GM21717 (cell line): ENCODE data around the gene TRIM37.
"Not testable (repeated sequence)": the region's sequence is repeated elsewhere in the genome, so short reads cannot be mapped to it uniquely, and the experiment has no call there.

Experiments used
- ATAC-seq: cut with Tn5 transposase; IDR thresholded peaks from one replicate; pipeline ENCODE4 v1.9.1; 2021; ENCODE audit warnings: mild to moderate bottlenecking, moderate library complexity; ENCODE audit not compliant: unreplicated experiment

TRIM37 gene

DNA sequence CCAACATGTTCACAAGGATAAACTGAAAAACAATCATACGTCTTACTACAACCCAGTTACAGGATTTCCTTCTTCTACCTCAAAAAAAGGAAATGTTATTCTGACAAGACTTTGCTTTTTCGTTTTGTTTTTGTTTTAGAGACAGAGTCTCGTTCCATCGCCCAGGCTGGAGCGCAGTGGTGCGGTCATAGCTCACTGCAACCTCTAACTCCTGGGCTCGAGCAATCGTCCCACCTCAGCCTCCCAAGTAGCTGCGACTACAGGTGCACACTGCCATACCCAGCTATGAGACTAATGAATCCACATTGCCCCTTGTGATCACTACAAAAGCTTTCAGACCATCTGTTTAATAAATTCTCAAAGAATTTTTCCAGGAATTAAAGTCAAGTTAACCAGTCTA is 8.8 kb upstream of the TRIM37 start:
- no peak for ATAC-seq

DNA sequence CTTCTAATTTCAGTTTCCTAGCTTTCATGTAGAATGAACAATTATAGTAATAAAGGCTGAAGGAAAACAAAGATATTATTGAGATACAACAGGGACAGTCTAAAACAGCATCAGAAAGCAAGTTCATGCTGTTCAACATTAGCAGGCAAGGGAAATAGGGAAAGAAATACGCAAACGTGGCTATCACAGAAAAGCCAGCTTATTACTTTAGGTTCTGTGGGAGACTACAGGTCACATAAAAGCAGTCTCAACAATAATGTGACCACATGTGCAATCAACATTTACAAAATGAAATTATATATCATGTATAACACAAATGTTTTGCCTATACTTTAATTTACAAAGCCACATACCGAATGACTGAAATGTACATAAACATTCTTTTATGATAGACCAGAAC is 4.9 kb upstream of the TRIM37 start:
- no peak for ATAC-seq

DNA sequence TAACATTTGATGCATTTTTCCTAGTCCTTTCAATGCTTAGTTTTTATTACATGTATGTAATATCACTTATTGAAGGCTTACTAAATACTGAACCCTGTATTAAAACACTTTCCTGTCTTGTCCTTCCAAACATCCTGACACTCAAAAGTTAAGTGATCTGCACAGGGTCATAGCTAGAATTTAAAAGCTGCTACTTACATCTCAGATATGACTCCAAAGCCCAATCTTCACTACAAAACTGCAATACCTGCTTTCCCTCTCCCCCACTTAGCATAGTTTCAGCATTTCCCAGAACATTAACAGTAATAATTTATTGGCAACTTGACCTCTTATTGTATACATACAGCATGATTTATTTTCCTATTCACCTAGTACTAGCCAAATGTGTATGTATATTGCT is 4.3 kb upstream of the TRIM37 start:
- no peak for ATAC-seq

DNA sequence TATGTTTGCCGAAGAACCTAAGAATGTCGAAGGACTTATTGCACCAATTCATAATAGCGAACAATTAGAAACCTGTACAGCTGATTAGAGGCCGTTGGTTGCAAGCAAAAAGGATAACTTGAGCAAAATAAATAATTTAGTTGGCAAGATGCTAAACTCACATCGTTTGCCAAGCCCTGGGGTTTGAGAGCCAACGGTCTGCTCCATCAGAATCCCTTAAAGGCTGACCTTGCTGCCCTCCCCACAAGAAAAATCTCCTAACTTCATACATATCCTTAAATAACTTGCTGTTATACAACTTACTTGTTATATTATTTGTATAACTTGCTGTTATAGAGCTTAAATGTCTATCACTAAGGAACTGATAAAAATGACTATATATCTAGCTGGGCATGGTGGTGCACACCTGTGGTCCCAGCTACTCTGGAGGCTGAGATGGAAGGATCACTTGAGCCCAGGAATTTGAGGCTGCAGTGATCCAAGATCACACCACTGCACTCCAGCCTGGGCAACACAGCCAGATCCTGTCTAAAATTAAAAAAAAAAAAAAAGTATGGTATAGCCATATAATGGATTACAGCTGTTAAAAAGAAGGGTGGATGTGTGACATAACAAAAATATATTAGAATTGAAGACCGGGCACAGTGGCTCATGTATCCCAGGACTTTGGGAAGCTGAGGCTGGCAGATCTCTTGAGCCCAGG is 1.9 kb upstream of the TRIM37 start:
- ATAC-seq = no peak

DNA sequence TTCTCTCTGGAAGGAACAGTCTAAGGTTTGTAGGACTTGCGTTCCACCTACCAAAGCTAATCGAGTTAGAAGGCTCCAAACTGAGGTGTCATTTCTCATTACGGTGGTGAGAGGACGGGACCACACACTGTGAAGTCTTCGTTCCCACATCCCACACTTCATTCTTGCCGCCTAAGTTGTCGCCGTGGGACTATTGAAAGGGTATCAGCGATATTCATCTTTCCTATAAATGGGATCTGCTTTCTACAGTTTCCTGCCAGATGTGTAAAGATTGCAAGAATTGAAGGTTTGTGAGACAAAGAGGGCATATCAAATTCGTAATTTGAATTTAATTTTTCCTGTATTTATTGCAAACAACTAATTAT is 608 bp upstream of the TRIM37 start:
- ATAC-seq = no peak

DNA sequence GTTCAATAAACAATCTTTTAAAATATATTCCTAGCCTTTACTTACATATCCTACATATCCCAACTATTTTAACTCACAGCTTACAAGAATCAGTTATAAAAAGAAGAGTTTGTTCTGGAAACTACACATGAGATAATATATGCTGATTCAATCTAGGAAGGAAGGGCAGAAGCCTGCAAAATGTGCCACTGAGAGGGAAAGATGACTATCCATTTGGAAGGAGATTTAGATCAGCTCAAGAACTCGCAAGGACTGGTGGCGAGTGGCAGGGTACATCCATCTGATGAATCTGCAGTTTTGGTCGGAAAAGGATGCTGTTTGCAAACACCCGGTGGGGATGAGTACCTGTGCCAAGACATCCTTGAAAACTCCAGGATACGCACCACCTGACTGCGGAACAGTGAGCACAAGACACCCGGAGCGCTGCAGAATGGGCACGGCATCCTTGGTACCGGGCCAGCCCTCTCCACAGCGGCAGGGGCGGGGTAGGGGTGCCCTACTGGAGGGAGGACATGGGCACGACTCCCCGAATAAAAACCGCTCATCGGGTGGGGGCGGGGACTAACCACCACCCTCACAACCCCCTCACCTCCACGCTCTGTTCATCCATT is 723 bp downstream of the TRIM37 start:
- peak; percentile 36 for ATAC-seq

DNA sequence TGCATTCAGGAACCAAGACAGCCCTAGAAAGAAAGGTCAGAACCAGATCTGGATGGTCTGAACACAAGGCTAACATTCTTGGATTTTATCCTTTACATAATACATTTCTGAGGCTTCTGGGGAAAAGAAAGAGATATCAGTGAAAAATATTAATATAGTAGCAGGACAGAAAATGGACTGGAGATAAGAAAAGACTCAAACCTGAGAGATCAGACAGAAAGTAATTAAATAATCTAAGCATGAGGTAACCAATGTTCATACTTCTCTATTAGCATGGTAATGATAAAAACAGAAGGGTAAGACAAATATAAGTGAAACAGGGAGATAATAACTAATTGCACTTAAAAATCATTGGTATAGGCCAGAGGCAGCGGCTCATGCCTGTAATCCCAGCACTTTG is 5.5 kb downstream of the TRIM37 start:
- ATAC-seq = no peak

DNA sequence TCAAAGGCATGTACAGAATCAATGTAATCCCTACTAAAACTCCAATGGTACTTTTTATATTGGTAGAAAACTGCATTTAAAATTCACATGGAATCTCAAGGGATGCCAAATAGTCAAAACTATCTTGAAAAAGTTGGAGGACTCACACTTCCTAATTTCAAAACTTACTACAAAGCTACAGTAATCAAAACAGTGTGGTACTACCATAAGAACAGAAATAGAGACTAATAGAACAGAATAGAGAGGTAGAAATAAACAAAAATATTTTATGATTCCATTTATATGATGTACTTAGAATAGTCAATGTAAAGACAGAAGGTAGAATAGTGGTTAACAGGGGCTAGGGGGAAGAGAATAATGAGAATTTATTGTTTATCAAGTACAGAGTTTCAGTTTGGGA is 8.8 kb downstream of the TRIM37 start:
- no peak for ATAC-seq

DNA sequence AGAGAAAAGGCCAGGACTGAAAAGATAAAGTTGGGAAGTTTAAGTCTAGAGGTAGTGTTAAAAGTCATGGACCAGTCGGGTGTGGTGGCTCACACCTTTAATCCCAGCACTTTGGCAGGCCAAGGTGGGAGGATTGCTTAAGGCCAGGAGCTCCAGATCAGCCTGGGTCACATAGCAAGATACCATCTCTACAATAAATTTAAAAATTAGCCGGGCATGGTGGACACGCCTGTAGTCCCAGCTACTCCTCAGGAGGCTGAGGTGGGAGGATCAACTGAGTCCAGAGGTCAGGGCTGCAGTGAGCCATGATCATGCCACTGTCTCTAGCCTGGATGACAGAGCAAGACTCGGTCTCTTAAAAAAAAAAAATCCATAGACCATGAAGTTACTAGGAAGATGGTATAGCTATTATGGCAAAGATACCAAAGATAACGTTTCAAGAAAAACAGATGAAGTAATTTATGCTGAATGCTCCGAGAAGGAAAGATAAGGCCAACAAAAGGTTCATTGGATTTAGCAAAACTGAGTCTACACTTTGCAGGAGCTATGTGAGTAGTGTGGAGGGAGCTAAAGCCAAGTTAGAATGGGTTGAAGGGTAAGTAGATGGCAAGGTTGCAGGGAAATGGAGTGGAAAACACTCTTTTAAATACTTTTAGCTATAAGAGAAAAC is 11.7 kb downstream of the TRIM37 start:
- ATAC-seq = no peak

DNA sequence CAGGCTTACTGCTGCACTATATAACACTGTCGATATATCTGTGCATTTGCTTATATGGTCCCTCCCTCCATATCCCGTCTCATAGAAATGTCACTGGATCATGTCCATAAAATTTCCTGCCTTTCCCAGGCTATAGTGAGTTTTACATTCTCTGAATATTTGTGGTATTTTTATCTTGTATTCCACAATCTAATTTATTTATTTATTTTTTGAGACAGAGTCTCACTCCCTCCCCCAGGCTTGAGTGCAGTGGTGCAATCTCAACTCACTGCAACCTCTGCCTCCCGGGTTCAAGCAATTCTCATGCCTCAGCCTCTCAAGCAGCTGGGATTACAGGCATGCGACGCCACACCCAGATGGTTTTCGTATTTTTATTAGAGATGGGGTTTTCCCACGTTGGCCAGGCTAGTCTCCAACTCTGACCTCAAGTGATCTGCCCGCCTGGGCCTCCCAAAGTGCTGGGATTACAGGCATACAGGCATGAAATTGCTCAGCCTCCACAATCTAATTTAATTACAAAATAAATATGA is 12.9 kb downstream of the TRIM37 start:
- ATAC-seq = no peak

DNA sequence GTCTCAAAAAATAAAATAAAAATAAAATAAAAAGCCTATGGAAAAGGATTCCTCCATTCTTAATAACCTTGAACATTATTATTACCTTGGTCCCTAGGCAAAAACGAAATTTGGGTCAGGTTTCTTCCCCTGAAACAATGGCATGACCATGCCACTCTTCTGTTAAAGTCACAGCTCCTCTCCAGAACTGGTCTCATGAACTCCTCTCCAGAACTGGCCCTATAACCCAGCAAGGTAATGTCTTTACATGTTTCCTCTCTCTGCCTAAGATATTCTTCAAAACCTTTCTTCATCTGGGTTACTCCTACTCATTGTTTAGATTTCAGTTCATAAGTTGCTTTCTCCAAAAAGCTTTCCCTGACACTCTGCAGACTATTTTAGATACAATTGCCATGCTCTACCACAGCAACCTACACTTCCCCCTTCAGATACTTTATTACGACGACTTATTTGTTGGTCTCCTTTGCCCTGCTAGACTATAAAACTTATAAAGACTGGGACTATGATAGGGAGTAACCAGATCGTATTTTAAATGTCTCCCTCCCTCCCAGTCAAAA is 13.5 kb downstream of the TRIM37 start:
- no peak for ATAC-seq

DNA sequence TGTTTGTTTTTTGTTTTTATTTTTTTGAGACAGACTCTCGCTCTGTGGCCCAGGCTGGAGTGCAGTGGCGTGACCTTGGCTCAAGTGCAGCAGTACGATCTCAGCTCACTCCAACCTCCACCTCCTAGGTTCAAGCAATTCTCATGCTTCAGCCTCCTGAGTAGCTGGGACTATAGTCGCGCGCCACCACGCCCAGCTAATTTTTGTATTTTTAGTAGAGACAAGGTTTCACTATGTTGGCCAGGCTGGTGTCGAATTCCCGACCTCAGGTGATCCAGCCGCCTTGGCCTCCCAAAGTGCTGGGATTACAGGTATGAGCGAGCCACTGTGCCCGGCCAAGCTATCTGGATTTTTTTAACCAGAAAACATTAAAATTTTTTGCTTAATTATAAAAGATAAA is 16.1 kb downstream of the TRIM37 start:
- ATAC-seq = not testable (repeated sequence)

DNA sequence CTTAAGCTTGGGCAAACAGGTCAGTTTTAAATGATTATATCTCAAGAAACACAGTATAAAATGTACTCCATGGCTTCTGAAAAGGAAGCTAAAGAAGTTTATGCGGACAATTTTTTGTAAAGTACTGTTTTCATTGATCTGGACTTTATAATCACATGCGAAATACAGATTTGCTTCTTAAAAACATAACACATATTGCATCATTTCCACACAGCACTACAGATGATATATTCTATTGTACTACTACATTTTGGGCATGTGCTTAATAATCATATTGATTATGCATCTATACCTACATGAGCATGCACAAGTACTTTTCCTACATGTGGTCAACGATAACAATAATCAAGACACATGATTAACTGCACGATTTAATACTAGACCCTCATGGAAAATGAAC is 22.5 kb downstream of the TRIM37 start:
- ATAC-seq = no peak

DNA sequence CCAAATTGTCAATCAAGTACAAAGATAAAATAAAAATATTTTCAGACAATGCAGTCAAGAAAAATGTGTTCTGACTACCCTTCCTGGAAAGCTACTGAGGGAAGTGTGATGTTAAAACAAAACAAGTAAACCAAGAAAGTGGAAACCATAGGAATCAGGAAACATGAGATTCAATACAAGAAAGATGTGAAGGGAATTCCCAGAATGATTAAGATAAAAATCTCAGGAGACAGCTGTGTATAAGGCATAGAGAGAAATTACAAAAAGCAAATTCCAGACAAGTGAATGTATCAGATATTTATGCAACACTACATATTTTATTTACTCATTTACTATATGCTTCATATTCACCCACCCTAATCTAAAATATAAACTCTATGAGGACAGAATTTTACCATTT is 32.2 kb downstream of the TRIM37 start:
- no peak for ATAC-seq

DNA sequence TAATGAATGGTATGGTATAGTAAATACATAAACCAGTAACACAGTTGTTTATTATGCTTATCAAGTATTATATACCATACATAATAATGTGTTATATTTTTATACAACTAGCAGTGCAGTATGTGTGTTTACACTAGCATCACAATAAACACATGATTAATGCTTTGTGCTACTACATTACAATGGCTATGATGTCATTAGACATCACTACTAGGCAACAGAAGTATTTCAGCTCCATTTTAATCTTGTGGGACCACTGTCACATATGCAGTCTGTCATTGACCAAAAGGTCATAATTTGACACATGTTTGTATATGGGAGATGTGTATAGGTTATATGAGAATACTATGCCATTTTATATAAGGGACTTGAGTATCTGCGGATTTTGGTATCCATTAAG is 32.7 kb downstream of the TRIM37 start:
- no peak for ATAC-seq

DNA sequence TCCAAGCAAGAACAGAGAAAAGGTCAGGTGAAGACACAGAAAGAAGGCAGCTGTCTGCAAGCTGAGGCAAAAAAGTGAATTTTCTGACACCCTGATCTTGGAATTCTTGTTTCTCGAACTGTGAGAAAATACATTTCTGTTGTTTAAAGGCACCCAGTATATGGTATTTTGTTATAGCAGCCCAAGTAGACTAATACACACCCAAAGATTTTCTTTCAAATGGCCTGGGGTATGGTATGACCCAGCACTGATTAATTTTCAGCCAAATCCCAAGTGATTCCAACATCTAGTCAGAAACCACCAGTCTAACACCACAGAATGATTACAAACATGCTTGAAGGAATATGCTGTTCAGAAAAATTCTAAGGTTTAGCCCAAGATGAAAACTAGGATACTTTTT is 36.8 kb downstream of the TRIM37 start:
- no peak for ATAC-seq

DNA sequence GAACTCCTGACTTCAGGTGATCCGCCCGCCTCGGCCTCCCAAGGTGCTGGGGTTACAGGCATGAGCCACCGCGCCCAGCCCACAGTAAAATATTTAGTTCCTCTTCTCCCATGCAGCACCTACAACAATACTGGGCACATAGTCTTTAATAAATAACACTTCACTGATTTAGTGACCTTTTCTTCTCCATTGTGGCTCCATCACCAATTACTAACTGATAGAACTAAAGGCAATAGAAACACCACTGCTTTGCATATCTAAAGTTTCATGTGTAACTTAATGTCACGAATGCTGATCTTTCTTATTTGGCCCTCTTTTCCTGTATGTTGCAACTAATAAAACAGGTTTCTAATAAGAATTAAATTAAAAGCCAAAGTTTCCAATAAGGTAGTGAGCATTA is 38.9 kb downstream of the TRIM37 start:
- ATAC-seq = no peak

DNA sequence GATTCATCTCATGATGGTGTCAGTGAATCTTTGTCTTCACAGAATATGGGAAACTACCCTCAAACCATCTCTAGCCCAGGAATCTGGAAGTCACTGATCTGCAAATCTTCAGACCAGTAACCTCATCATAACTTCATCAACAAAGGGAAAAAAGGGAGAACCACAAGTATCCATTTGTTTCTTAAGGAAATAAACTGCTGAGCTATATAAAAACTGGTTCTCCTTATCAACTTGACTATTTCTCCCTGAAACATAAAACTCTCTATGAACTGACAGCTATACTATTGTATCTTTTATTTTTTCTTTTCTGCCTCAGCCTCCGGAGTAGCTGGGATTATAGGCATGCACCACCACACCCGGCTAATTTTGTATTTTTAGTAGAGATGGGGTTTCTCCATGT is 39.3 kb downstream of the TRIM37 start:
- no peak for ATAC-seq

DNA sequence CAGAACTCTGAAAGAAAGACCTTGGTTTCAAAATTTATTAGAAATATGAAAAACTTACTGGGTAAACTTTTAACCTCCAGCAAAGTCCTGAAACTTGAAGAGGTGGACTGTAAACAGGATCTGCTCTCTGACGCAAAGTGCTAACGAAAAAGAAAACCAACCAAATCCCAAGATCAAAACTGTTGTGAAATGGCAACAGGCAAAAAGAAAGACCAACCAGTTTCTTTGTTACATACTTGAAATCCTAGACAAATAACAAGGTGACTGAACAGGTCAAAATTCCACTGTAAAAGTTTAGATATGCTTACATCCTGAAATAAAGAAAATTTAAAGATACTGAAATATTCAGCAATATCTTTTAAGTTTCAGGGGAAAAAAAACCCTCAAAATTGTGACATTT is 44.2 kb downstream of the TRIM37 start:
- ATAC-seq = no peak

DNA sequence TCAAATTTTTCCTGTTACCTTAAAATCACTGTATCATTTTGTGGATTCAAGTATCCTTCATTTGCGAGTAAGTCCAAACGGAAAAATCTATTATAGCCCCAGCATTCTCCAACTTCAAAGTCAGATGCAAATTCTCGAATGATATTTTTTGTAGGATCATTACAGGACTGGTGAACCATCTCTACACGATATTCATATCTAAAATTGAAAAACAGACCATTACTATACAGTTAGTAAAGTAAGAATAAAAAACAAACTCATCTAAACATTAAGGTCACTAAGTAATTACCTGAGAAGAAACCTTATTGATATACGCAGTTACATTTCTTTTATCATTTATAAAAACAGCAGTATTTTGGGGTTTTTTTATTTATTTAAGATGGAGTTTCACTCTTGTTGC is 49.8 kb downstream of the TRIM37 start:
- no peak for ATAC-seq

DNA sequence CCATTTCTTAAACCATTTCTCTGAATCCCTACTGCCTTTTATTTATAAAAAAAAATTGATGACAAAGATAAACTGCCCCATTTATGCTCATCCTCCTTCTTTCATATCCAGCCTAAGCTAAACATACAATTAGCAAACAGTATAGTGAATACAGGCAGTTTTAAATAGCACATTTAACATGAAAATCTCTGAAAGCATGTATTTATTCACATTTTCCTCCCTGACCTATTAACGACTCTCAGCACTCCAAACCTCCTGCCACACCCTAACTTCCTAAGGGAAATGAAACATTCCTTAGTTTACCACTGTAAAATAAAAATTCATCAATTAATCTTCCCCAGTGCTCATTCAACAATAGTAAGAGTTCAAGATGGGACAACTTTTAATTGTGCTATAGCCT is 56.9 kb downstream of the TRIM37 start:
- no peak for ATAC-seq

DNA sequence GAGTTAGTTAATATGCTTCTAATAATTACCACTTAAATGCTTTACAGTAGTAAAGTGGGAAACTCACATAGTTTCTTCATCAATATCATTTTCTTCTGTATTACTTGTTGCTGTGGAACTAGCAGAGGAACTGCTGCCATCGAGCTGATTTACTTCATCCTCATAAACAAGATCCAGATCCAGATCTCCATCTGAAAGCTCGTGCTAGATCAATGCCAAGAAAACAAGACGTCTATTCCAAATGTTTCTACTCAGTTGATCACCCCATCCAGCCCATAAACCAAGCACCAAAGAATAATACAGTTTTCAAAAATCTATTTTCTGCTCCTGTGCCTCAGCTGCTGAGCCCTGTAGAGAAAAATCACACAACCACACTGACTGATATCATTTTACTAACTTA is 59.1 kb downstream of the TRIM37 start:
- no peak for ATAC-seq
